Stimulated activated memory B cell treated with anti-CD40 and anti-IgM and Interleukin-4, amounts not matched to agents 10 μg/mL and 1 μg/mL and 100 μg/mL, for 72 hours (primary cell): Measurements from ENCODE around the gene LHFPL2.

ENCODE experiments used
- ATAC-seq: fragments of 150-1000 bp; cut with Tn5 transposase; 2 replicates; pipeline ENCODE4 v1.10.0; 2021
- H3K27ac Mint-ChIP-seq: one replicate; pipeline ENCODE4 v1.8.0; 2022; ENCODE audit warnings: mild to moderate bottlenecking, mixed read lengths
- H3K27me3 Mint-ChIP-seq: one replicate; pipeline ENCODE4 v1.8.0; 2022; ENCODE audit warnings: mixed read lengths
- H3K36me3 Mint-ChIP-seq: one replicate; pipeline ENCODE4 v1.8.0; 2022; ENCODE audit warnings: mixed read lengths
- H3K4me1 Mint-ChIP-seq: one replicate; pipeline ENCODE4 v1.8.0; 2022; ENCODE audit warnings: mixed read lengths
- H3K4me3 Mint-ChIP-seq: one replicate; pipeline ENCODE4 v1.8.0; 2022; ENCODE audit warnings: mild to moderate bottlenecking, moderate library complexity, mixed read lengths
- H3K9me3 Mint-ChIP-seq: one replicate; pipeline ENCODE4 v1.8.0; 2022; ENCODE audit warnings: mixed read lengths

Gene LHFPL2

DNA sequence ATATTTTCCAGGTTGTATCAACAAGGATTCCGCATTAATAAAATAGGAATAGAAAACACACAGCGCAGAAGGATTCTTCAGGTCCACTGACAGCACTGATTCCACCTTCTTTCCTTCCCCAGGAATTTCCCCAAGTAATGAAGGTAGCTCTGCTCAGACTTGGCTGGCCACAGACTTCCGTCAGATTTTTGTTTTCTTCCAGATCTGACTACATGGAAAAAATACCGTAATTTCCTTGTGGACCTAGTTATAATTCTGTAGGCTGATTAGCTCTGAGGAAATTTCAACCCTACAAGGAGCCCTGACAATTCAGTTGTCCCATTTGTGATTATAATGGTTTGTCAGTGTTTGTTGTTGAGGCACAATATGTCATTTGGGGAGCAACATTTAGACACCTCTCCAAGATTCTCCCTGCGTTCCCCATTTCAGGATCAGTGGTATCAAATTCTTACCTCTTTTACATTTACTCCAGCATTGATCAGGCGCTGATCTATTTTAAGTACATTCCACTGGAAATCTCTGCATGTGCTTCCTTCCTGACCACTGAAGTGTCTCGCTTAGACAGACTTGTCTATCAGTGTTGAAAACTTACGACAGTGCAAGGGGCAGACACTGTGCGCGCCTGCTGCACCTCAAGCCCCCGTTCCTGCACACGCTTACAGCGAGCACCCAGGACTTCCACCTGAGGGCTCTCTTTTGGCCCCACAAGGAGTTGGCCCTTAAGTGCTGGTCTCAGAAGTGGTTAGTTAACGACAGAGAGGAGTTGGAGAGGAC is 94.8 kb downstream of the LHFPL2 start:
- H3K9me3 Mint-ChIP-seq, result no peaks in the 10 kb centered on the region
- H3K4me1 Mint-ChIP-seq, result peaks cover 54% of the 10 kb centered on the region
- no peak overlapping the region for H3K4me3 Mint-ChIP-seq
- no peak for ATAC-seq
- peaks cover 7% of the 10 kb centered on the region for H3K36me3 Mint-ChIP-seq
- no peaks in the 10 kb centered on the region for H3K27me3 Mint-ChIP-seq
- H3K27ac Mint-ChIP-seq, result no peak overlapping the region

DNA sequence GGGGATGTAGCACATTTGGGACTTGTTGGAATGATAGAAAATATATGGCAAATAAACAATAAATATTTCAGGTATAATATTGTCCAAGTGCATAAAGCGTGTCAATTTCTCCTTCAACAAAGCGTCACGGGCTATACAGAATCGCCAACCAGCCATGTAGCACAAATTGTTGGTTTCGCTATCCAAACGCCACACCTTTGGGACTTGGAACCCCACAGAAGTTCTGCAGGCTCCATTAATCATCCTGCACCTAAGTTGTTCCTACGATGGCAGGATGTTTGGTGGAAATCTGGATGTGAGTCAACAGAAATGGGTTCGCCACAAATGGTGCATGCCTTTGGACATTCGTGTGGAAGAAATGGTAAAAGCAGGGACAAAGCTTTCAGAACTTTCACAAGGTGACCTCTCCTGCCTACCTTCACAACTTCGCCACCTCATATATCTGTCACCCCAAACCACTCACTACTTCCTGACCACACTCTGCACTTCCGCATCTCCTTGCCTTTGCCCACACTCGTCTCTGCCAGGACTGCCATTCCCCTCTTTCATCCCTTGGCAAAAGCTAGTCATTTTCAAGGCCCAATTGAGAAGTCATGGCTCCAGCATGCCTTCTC is 95.7 kb downstream of the LHFPL2 start:
- Mint-ChIP-seq H3K4me3 (no peak overlapping the region), H3K27ac (no peak overlapping the region)
- ATAC-seq, result no peak

DNA sequence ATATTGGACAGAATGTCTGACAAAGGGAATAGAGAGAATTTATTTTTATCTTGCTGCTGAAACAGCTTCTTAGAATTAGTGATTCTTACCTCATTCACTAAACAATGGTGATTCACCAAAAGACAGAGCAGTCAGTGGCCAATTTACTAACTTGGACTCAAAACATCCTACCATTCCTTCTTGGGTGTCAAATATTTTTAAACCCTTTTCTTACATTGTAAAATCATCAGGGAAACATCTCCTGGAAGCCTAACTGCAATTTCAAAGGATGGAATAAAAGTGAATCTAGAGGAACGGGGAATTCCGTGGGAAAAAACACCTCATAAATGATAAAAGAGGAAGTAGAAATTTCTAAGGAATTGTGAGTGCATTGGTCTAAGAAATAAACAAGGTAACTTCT is 97.7 kb downstream of the LHFPL2 start:
- Mint-ChIP-seq H3K36me3 (peaks cover 5% of the 10 kb centered on the region), H3K4me1 (peaks cover 56% of the 10 kb centered on the region), H3K27me3 (no peaks in the 10 kb centered on the region), H3K9me3 (no peaks in the 10 kb centered on the region), H3K4me3 (no peak overlapping the region), H3K27ac (peak overlapping the region; percentile 50)
- ATAC-seq, result no peak

More for the DNA sequence above, 95.7 kb downstream of the LHFPL2 start:
- peaks cover 5% of the 10 kb centered on the region for H3K36me3 Mint-ChIP-seq
- H3K27me3 Mint-ChIP-seq, result no peaks in the 10 kb centered on the region
- H3K9me3 Mint-ChIP-seq, result no peaks in the 10 kb centered on the region
- H3K4me1 Mint-ChIP-seq, result peaks cover 55% of the 10 kb centered on the region

- Mint-ChIP-seq H3K27me3 (no peaks in the 10 kb centered on the region), H3K4me1 (peaks cover 60% of the 10 kb centered on the region), H3K36me3 (peaks cover 13% of the 10 kb centered on the region), H3K9me3 (no peaks in the 10 kb centered on the region), H3K27ac (peak overlapping the region; percentile 60), H3K4me3 (no peak overlapping the region)
- peak; percentile 74 for ATAC-seq
These were observed 99.5 kb downstream of the LHFPL2 start for GRCh38 chr5:78549043-78549442.

DNA sequence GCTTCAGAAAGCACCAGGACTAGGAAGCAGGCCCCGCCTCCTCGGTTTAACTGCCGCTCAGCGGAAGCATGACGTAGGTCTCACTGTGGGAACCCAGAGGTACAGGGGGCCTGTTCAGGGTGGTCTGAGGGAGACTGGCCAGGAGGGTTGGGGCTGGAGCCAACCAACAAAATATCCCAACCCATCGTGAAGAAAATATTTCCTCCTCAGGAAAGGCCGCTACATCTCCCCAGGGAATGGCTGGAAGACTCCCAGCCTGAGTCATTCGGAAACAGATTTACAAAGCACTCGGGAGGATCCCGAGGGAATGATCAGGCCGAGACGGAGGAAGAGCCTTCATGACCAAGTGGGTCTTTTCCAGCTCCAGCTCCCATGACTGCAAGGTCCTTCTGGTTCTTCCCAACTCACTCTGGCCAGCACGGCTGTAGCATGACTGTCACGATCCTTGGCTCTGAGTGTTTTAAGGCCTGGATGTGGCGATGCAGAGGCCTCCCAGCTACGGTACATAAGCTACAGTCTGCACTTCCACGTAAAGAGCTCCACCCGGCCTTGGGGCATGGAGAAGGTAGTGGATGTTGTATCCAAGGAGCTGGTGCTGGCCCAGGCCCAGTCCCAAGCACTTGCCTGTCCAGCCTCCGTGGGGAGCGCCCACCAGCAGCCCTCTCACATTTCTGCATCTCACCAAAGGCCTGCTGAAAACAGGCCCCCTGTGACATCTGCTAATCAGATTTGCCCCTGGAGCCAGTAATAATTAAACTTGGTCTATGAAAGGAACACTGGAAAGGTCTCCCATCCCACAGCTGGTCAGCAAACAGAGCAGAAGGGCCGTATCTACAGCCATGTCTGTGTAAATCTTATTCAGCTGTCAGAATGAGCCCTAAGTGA is 100.6 kb downstream of the LHFPL2 start:
- Mint-ChIP-seq H3K36me3 (peaks cover 13% of the 10 kb centered on the region), H3K27ac (no peak overlapping the region), H3K4me1 (peaks cover 63% of the 10 kb centered on the region), H3K4me3 (no peak overlapping the region), H3K9me3 (no peaks in the 10 kb centered on the region), H3K27me3 (no peaks in the 10 kb centered on the region)
- ATAC-seq, result no peak

DNA sequence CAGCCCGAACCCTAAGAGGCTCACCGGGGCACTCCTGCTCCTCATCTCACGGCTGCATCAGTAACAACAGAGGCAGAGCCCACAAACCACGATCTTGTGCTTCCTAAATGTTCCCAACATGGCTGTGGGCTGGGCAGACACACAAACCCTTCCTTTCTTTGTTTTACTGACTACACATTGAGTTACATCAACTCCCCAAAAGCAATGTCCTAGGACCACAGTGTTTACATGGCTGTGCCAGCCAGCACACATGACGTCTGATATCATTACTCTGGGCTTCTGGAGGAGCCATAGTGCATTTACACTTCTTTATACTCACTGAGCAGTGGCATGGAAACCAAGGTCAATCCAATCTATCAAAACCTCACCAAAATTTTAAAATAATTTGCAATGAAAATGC is 101.4 kb downstream of the LHFPL2 start:
- no peak overlapping the region for H3K27ac Mint-ChIP-seq
- H3K4me1 Mint-ChIP-seq, result peaks cover 65% of the 10 kb centered on the region
- H3K4me3 Mint-ChIP-seq, result no peak overlapping the region
- no peaks in the 10 kb centered on the region for H3K9me3 Mint-ChIP-seq
- H3K36me3 Mint-ChIP-seq, result peaks cover 13% of the 10 kb centered on the region
- no peak for ATAC-seq
- H3K27me3 Mint-ChIP-seq, result no peaks in the 10 kb centered on the region

- peaks cover 61% of the 10 kb centered on the region for H3K4me1 Mint-ChIP-seq
- no peak overlapping the region for H3K27ac Mint-ChIP-seq
- H3K9me3 Mint-ChIP-seq, result no peaks in the 10 kb centered on the region
- peaks cover 13% of the 10 kb centered on the region for H3K36me3 Mint-ChIP-seq
- no peaks in the 10 kb centered on the region for H3K27me3 Mint-ChIP-seq
- no peak for ATAC-seq
- H3K4me3 Mint-ChIP-seq, result no peak overlapping the region
These were observed 102.1 kb downstream of the LHFPL2 start for GRCh38 chr5:78546276-78546996.

- Mint-ChIP-seq H3K27ac (no peak overlapping the region), H3K4me1 (peaks cover 52% of the 10 kb centered on the region)
- ATAC-seq, result no peak
These were observed 103.2 kb downstream of the LHFPL2 start for GRCh38 chr5:78545406-78545805.

GRCh38 chr5:78544561-78545201 is 103.9 kb downstream of the LHFPL2 start:
- Mint-ChIP-seq H3K27me3 (no peaks in the 10 kb centered on the region), H3K9me3 (no peaks in the 10 kb centered on the region), H3K4me1 (peaks cover 45% of the 10 kb centered on the region), H3K27ac (no peak overlapping the region), H3K36me3 (peaks cover 7% of the 10 kb centered on the region), H3K4me3 (no peak overlapping the region)
- peak; percentile 65 for ATAC-seq

More at GRCh38 chr5:78545406-78545805, 103.2 kb downstream of the LHFPL2 start:
- H3K36me3 Mint-ChIP-seq, result peaks cover 12% of the 10 kb centered on the region
- H3K9me3 Mint-ChIP-seq, result no peaks in the 10 kb centered on the region
- H3K4me3 Mint-ChIP-seq, result no peak overlapping the region
- no peaks in the 10 kb centered on the region for H3K27me3 Mint-ChIP-seq

- ATAC-seq, result no peak
- H3K27ac Mint-ChIP-seq, result no peak overlapping the region
- H3K4me1 Mint-ChIP-seq, result peaks cover 41% of the 10 kb centered on the region
- no peaks in the 10 kb centered on the region for H3K27me3 Mint-ChIP-seq
- no peaks in the 10 kb centered on the region for H3K9me3 Mint-ChIP-seq
- no peak overlapping the region for H3K4me3 Mint-ChIP-seq
- peaks cover 7% of the 10 kb centered on the region for H3K36me3 Mint-ChIP-seq
These were observed 104.7 kb downstream of the LHFPL2 start for GRCh38 chr5:78543916-78544315.

DNA sequence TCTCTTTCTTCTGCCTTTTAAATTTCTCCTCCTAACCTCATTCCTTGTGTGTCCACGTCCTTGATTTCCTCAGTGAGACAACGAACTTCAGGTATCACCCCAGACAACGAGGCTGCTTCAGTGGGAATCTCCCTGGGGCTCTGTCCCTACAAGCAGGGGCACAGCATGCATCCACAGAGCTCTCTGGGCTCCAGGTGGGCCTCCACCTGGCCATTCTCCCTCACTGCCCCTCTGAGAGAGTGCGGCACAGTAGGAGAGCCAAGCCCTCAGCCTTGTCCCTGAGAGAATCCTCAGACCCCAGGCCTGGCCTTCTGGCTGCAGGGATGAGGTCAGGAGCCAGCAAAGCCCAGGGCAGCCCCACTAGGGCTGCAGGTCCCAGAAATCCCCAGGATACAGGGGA is 105.3 kb downstream of the LHFPL2 start:
- no peak for ATAC-seq
- Mint-ChIP-seq H3K27me3 (no peaks in the 10 kb centered on the region), H3K9me3 (no peaks in the 10 kb centered on the region), H3K36me3 (peaks cover 7% of the 10 kb centered on the region), H3K4me1 (peaks cover 45% of the 10 kb centered on the region), H3K4me3 (no peak overlapping the region), H3K27ac (peak overlapping the region; percentile 11)

- H3K9me3 Mint-ChIP-seq, result no peaks in the 10 kb centered on the region
- H3K27me3 Mint-ChIP-seq, result no peaks in the 10 kb centered on the region
- ATAC-seq, result no peak
- H3K4me1 Mint-ChIP-seq, result peaks cover 53% of the 10 kb centered on the region
- no peak overlapping the region for H3K27ac Mint-ChIP-seq
- no peak overlapping the region for H3K4me3 Mint-ChIP-seq
- peaks cover 7% of the 10 kb centered on the region for H3K36me3 Mint-ChIP-seq
These were observed 106.2 kb downstream of the LHFPL2 start for GRCh38 chr5:78542321-78542840.

DNA sequence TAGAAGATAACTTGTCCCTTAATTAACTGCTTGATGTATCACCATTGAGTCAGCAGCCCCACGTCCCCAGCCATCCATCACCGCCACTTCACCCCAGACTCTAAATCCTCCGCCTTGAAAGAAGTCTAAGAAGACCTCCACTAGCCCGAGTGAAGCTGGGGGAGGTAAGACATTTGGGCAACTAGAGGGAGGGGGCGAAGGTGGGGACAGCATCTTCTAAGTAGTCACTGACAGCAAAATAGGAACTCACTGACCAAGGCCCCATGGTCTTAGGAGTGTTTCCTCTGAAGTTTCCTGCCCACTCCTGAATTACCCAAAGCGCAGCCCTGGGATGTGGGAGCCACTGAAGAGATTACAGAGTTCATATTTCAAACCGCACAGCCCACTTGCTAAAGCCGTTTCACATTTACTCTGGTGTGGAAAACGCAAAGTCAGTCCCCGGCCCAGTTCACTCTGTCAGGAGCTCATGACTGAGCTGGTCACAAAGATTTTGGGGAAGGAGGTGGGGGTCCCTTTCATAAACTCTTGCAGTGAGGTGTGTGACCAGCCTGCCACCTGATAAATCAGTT is 107.4 kb downstream of the LHFPL2 start:
- no peak for ATAC-seq
- peaks cover 48% of the 10 kb centered on the region for H3K4me1 Mint-ChIP-seq
- no peak overlapping the region for H3K4me3 Mint-ChIP-seq
- H3K36me3 Mint-ChIP-seq, result peaks cover 7% of the 10 kb centered on the region
- H3K9me3 Mint-ChIP-seq, result no peaks in the 10 kb centered on the region
- H3K27me3 Mint-ChIP-seq, result no peaks in the 10 kb centered on the region
- no peak overlapping the region for H3K27ac Mint-ChIP-seq
